Activated CD8-positive, alpha-beta memory T cell treated with anti-CD3 and anti-CD28 coated beads, Interleukin-2, amount 10 ng/mL, durations not matched to agents 7 days and 5 days (primary cell): ENCODE measurements around the gene CITED2. TPM values are rescaled to one million over a fixed set of nuclear protein-coding genes. Genes with fewer than 3 reads are reported as not detected.
A peak's percentile ranks its signal among the peaks of the same experiment; 100 is the strongest.
"Not testable (repeated sequence)": the region's sequence is repeated elsewhere in the genome, so short reads cannot be mapped to it uniquely, and the experiment has no call there.

Source experiments
- ATAC-seq: fragments of 150-1000 bp; cut with Tn5 transposase; one replicate; pipeline ENCODE4 v1.10.0; 2021; ENCODE audit warnings: moderate library complexity
- CTCF ChIA-PET: fragments of 350-600 bp; sonication (Branson Sonifier 250); formaldehyde crosslinking; loops from one replicate; lab custom pipeline; 2021; ENCODE audit warnings: antibody characterized with exemption; lab: Charles Lee
- DNase-seq: peaks from one replicate; pipeline ENCODE4 v3.0.0-alpha.2; 2020
- H3K27ac Mint-ChIP-seq: one replicate; pipeline ENCODE4 v1.8.0; 2021; ENCODE audit warnings: mild to moderate bottlenecking, mixed read lengths
- H3K27me3 Mint-ChIP-seq: one replicate; pipeline ENCODE4 v1.8.0; 2021; ENCODE audit warnings: mixed read lengths
- H3K36me3 Mint-ChIP-seq: one replicate; pipeline ENCODE4 v1.8.0; 2021; ENCODE audit warnings: mild to moderate bottlenecking, mixed read lengths
- H3K4me1 Mint-ChIP-seq: one replicate; pipeline ENCODE4 v1.8.0; 2021; ENCODE audit warnings: mixed read lengths
- H3K4me3 Mint-ChIP-seq: one replicate; pipeline ENCODE4 v1.8.0; 2021; ENCODE audit warnings: mild to moderate bottlenecking, moderate library complexity, mixed read lengths
- H3K9me3 Mint-ChIP-seq: one replicate; pipeline ENCODE4 v1.8.0; 2022; ENCODE audit warnings: low read depth, mixed read lengths
- total RNA-seq, 2 experiments: library from RNA; stranded (reverse); gene quantifications; one replicate each; pipeline ENCODE4 v1.2.3, GENCODE V29; 2021

CITED2 gene, protein sequence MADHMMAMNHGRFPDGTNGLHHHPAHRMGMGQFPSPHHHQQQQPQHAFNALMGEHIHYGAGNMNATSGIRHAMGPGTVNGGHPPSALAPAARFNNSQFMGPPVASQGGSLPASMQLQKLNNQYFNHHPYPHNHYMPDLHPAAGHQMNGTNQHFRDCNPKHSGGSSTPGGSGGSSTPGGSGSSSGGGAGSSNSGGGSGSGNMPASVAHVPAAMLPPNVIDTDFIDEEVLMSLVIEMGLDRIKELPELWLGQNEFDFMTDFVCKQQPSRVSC
- 100 to 1,000 TPM; 102 to 107 TPM for total RNA-seq

DNA sequence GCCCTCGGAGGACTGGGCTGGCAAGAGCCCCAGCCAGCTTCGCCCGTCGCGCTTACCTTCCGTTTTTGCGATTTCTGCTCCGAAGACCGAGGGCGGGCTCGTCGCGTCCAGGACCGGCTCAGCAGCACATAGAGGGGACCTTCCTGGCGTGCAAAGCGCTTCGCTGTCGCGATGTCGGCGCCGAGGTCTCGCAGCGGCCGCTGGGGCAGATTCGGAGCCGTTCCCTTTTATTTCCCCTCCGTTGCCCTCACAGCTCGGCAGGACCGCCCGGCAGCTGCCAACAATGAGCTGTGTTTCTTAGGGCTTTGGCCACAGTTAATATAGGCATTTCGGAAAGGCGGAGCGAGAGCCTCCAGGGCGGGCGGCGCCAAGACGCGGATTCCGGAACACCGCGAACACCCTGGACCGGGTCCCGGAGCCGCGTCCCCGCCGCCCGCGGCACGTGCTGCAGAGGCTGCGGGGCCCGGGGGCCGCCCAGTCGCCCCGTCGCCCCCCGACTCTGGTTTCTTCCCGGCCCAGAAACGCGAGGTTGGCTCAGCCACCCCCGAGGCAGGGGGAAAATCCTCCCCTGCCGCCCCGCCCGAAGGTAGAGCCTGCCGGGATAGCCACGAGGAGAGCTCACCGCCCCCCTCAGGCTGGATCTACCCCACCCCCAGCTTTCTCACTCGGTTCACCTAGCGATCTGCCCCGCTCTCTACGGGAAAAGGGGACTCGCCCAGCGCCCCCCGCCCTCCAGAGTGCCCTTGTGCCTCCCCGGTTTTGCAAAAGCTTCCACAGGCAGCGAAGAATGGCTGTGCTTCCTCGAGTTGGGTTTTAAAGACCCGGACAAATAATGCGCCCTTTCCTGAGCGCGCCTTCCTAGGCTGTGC lies at the start of gene CITED2:
CITED2 (minus strand) TSS at position 292 of the 869 bp plus-strand sequence. CDS start 704 bp downstream, outside the sequence.
- H3K9me3 Mint-ChIP-seq, result no peaks in the 10 kb centered on the region
- DNase-seq (peak; percentile 94), ATAC-seq (peak; percentile 68)
- peak within 1 kb of the TSS; percentile 96 for H3K4me3 Mint-ChIP-seq
- H3K36me3 Mint-ChIP-seq, result peaks cover 35% of the 10 kb centered on the region
- H3K4me1 Mint-ChIP-seq, result peaks cover 53% of the 10 kb centered on the region
- H3K27ac Mint-ChIP-seq, result peak within 1 kb of the TSS; percentile 99
- H3K27me3 Mint-ChIP-seq, result no peaks in the 10 kb centered on the region
- CTCF ChIA-PET, result interaction anchor here (0.7 to 4.3 kb wide), 27 partner anchors 9 to 1400 kb away, joined by 3 to 34 read pairs (median 4); no protein-coding TSS in a partner anchor

DNA sequence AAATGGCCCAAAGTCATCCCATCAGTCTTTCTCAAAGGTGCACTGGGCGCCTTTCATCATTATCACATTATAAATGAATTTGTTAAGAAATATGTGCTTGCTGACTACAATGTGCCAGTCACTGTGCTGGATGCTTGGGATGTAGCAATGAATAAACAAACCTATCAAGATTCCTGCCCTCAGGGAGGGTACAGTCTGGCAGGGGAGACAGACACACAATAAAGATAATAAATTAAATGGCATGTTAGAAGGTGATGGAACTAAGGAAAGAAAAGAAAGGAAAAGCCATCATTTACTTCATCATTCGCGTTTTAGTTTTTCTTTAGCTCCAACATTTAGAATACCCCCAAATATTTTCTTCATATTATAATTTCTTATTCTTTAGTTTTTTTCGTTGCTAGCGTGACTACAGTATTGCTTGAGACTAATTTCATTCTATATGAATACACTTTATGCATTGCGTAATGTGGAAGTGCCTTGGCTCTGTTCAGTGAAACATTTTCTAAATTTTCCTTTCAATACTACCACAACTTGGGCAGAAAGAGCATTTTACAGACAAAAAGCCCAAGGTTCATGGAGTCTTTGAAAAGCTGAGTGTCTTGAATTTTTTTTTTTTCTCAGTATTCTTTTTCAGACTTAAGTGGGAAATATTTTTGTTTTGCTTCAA lies 48.7 kb upstream of the CITED2 start:
- Mint-ChIP-seq H3K9me3 (no peaks in the 10 kb centered on the region), H3K27me3 (peaks cover 3% of the 10 kb centered on the region), H3K27ac (no peak overlapping the region), H3K36me3 (no peaks in the 10 kb centered on the region), H3K4me1 (peaks cover 4% of the 10 kb centered on the region), H3K4me3 (no peak overlapping the region)
- CTCF ChIA-PET, result interaction anchor here (0.9 kb wide), 1 partner anchor 9 kb away, joined by 3 read pairs; no protein-coding TSS in a partner anchor
- no peak for ATAC-seq
- DNase-seq, result no peak

DNA sequence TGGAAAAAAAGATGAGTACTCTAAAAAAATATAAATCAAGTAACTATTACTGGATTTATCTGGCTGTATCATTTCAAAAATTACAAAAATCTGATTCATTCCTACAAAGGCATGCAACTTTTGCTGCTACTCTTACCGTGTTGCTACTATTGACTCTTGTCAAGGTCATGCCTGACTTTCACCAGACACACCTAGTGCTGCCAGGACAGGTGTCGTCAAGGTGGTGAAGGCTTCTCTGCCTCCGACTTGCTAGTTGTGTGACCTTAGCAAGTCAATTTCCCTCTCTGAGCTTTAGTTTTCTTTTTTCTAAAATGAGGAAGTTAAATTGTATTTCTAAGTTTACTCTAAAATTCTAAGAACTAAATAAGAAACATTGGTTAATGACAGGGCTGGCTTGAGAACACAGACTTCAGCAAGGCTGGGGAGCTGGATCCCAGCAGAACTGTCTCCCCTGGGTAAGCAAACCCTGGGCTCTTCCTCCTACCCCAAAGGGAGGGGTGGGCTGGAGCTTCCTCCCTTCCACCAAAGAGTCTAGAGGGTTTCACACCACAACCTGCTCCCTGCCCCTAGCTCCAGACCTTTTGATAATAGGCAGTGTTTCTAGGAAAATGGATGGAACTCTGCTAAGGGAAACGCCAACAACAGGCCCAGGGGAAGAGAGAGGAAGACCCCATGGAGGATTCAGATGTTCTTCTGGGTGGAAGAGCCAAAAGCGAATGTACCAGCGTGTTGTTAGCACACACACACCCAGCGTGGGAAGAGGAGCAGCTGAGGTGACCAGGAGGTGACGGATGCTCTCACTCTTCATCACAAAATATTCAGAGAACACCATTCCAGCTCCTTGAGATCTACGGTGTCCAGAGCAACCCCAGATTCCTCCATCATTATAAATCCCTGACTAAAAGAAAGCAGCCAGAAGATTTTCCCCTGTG lies 47.9 kb upstream of the CITED2 start:
- DNase-seq (no peak), ATAC-seq (no peak)
- Mint-ChIP-seq H3K4me3 (no peak overlapping the region), H3K27ac (no peak overlapping the region), H3K9me3 (no peaks in the 10 kb centered on the region), H3K4me1 (peaks cover 4% of the 10 kb centered on the region), H3K36me3 (no peaks in the 10 kb centered on the region), H3K27me3 (peaks cover 3% of the 10 kb centered on the region)
- CTCF ChIA-PET, result interaction anchor here (0.9 kb wide), 1 partner anchor 8 kb away, joined by 3 read pairs; no protein-coding TSS in a partner anchor

DNA sequence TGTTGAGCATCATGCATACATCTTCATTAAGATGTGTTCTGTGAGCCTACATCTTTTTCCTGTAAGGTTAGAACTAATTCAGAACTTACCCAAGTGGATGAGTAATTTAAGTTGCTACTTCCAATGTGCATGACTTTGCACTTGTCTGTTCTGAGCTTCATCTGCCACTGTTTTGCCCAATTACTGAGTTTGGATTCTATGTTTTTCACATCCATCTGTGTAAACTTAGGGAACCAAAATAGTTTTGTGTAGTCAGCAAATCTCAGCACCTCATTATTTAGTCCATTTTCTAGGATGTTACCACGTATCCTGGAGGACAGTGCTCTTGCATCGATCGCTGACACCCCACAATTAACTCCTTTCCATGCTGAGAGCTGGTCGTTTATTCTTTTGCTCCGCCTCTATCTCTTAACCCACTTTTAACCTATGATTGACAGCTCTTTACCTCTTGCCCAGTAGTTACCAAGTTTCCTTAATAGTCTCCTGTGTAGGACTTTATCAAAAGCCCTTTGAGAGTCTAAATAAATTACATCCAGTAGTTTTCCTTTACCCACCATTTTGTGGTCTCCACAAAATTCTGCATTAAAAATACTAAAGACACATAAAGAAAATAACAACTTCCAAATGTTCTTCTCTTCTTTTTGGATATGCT lies 44.2 kb upstream of the CITED2 start:
- CTCF ChIA-PET, result no interaction called here
- no peaks in the 10 kb centered on the region for H3K4me1 Mint-ChIP-seq
- no peaks in the 10 kb centered on the region for H3K36me3 Mint-ChIP-seq
- H3K27ac Mint-ChIP-seq, result no peak overlapping the region
- no peak overlapping the region for H3K4me3 Mint-ChIP-seq
- DNase-seq (no peak), ATAC-seq (no peak)
- H3K9me3 Mint-ChIP-seq, result no peaks in the 10 kb centered on the region
- H3K27me3 Mint-ChIP-seq, result no peaks in the 10 kb centered on the region

DNA sequence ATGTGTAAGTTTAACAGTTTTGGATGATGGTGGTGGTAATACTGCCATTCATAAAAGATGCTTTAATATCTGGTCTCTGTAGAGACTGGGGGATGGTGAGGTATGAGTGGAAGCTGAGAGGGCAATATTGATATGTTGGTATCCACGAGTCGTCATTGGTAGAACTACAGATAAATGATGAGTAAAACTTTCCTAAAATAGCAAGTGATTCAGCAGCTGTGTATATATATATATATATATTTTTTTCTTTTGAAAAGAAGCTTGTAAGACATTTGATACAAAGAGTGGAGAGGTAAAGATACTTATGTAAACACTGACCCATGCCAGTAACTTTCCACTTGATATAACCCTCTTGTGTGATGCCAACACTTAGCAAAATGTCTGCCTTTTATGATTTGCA lies 41.7 kb upstream of the CITED2 start:
- Mint-ChIP-seq H3K4me1 (no peaks in the 10 kb centered on the region), H3K4me3 (no peak overlapping the region), H3K27me3 (no peaks in the 10 kb centered on the region), H3K36me3 (no peaks in the 10 kb centered on the region), H3K9me3 (no peaks in the 10 kb centered on the region), H3K27ac (no peak overlapping the region)
- CTCF ChIA-PET, result no interaction called here
- DNase-seq, result no peak
- ATAC-seq, result no peak

DNA sequence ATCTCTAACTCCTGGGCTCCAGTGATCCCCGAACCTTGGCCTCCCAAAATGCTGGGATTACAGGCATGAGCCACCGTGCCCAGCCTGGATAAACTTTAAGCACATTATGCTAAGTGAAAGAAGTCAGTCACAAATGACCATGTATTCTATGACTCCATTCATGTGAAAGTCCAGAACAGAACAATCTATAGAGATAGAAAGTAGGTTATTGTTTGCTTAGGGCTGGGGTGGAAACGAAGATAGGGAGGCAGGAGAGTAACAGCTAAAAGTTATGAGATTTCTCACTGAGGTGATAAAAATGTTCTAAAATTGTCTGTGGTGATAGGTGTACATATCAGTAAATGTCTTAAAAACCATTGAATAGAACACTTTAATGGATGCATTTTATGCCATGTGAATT lies 40.9 kb upstream of the CITED2 start:
- CTCF ChIA-PET, result no interaction called here
- Mint-ChIP-seq H3K27ac (no peak overlapping the region), H3K9me3 (no peaks in the 10 kb centered on the region)

DNA sequence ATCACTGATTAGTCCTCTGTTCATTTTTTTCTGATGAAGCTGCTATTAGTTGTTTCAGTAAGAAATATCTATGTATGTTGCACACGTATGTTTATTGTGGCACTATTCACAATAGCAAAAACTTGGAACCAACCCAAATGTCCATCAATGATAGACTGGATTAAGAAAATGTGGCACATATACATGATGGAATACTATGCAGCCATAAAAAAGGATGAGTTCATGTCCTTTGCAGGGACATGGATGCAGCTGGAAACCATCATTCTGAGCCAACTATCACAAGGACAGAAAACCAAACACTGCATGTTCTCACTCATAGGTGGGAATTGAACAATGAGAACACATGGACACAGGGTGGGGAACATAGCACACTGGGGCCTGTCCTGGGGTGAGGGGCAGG lies 37.7 kb upstream of the CITED2 start:
- H3K27ac Mint-ChIP-seq, H3K9me3 Mint-ChIP-seq, H3K4me3 Mint-ChIP-seq, H3K27me3 Mint-ChIP-seq, CTCF ChIA-PET, H3K36me3 Mint-ChIP-seq, DNase-seq, ATAC-seq, H3K4me1 Mint-ChIP-seq: not testable (repeated sequence)

More for the DNA sequence above, 40.9 kb upstream of the CITED2 start:
- H3K27me3 Mint-ChIP-seq, result no peaks in the 10 kb centered on the region
- no peaks in the 10 kb centered on the region for H3K4me1 Mint-ChIP-seq
- DNase-seq, result no peak
- no peak overlapping the region for H3K4me3 Mint-ChIP-seq
- no peaks in the 10 kb centered on the region for H3K36me3 Mint-ChIP-seq
- no peak for ATAC-seq

DNA sequence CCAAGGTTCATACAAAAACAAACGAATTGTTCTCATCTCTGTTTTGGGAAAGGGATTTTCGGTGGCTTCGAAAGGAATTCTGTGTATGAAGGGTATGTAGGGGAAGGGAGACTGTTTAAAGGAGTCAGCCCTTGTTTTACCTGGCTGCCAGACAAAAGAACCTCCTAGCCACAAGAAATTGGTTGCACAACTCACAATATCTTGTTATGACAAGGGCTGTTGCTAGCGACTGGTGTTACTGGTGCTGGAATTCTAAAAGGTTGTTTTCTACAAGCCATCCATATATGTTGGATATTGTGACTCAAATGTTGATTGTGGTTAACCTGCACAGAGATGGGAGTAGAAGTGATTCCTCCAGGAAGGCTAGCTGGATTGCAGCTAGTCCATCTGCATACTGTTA lies 34.6 kb upstream of the CITED2 start:
- Mint-ChIP-seq H3K9me3 (no peaks in the 10 kb centered on the region), H3K36me3 (no peaks in the 10 kb centered on the region), H3K27me3 (no peaks in the 10 kb centered on the region), H3K4me1 (no peaks in the 10 kb centered on the region), H3K4me3 (no peak overlapping the region), H3K27ac (no peak overlapping the region)
- ATAC-seq, result no peak
- DNase-seq, result no peak
- CTCF ChIA-PET, result no interaction called here

DNA sequence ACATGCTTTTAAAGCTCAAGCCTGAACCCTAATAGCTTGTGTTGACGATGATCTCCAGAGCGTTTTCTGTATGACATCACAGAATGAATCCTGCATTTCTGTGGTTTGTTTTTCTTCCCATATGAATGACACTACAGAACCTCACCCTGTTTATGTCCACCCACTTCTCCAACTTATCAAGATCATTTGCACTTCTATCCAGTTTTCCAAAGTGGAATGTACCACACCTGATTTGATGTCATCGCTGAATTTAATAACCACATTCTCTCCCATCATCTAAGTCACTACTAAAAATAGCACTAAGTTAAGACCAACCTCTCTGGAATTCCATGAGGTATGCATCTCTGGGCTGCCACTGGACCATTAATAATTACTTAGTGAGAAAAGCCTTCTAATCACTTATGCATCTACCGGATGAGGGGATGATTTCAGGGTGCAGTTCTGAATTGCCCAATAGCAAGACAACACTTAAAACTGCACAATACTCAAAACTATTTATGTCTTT lies 33.3 kb upstream of the CITED2 start:
- CTCF ChIA-PET, result no interaction called here
- DNase-seq (no peak), ATAC-seq (no peak)
- Mint-ChIP-seq H3K9me3 (no peaks in the 10 kb centered on the region), H3K27me3 (no peaks in the 10 kb centered on the region), H3K4me1 (no peaks in the 10 kb centered on the region), H3K4me3 (no peak overlapping the region), H3K36me3 (no peaks in the 10 kb centered on the region), H3K27ac (no peak overlapping the region)

DNA sequence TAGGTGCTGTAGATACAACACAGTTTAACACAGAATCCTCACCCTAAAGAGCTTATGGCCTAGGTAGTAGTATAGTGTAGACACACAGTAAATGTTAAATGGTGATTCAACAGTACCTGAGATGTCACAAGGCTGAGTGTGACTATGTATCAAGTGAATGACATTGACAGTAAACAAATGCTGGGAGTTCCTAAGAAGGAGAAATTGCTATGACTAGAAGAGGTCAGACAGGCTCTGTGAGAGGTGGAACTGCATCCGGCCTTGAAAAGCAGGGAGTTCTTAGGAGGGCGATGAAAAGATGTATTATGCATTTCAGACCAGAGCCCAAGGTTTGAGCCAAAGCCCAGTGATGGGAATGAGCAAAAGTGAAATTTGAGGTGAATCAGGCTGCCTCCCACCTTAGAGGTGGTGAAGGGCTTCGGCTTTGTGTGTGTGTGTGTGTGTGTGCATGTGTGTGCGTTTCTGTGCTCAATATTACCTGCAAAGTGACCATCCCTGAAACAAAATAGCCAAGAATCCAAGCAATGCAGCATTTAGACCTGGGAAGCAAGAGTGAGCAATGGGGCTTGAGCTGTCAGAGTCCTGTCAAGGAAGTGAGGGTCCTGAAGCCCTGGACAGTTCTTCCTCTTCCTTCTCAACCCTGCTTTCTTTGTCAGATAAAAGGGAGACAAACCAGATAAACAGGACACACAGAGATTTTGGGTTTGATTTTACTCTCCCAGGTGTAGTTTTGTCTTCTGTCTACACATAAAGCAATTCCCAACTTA lies 32.3 kb upstream of the CITED2 start:
- CTCF ChIA-PET, result no interaction called here
- H3K36me3 Mint-ChIP-seq, result no peaks in the 10 kb centered on the region
- no peaks in the 10 kb centered on the region for H3K27me3 Mint-ChIP-seq
- DNase-seq (no peak), ATAC-seq (no peak)
- H3K4me1 Mint-ChIP-seq, result no peaks in the 10 kb centered on the region
- H3K27ac Mint-ChIP-seq, result no peak overlapping the region
- no peaks in the 10 kb centered on the region for H3K9me3 Mint-ChIP-seq
- no peak overlapping the region for H3K4me3 Mint-ChIP-seq

DNA sequence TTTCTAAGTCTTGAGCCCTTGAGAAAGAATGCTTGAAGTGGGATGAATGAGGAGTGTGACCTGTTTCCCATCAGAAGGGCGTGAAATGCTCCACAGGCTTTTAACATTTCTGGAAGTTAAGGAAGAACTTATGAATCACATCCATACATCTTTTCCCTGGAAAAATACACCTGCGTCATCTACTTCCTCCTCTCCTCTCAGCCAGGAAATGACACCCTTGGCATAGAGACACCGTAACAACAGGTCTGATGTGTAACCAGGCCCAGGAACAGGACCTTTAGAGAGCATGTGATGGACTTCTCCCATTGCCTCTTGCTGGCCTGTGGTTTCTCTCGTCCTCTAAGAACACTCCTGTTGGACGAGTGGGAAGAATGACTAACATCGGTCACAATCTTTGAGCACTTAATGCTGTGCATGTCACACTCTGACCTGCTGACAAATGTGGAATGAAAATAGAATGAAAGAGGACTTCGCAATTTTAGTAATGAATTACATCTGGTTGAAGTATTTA lies 28.5 kb upstream of the CITED2 start:
- H3K36me3 Mint-ChIP-seq, result no peaks in the 10 kb centered on the region

More for the DNA sequence above, 28.5 kb upstream of the CITED2 start:
- H3K9me3 Mint-ChIP-seq, result no peaks in the 10 kb centered on the region
- DNase-seq (no peak), ATAC-seq (no peak)
- no peak overlapping the region for H3K4me3 Mint-ChIP-seq
- no peaks in the 10 kb centered on the region for H3K4me1 Mint-ChIP-seq
- H3K27ac Mint-ChIP-seq, result no peak overlapping the region
- CTCF ChIA-PET, result no interaction called here
- H3K27me3 Mint-ChIP-seq, result no peaks in the 10 kb centered on the region
